GM19467 (cell line): Measurements from ENCODE around the gene RNF220.
"Not testable (repeated sequence)": the region's sequence is repeated elsewhere in the genome, so short reads cannot be mapped to it uniquely, and the experiment has no call there.

Experiments used
- ATAC-seq: cut with Tn5 transposase; IDR thresholded peaks from one replicate; pipeline ENCODE4 v1.9.1; 2021; ENCODE audit warnings: mild to moderate bottlenecking, moderate library complexity; ENCODE audit not compliant: unreplicated experiment

RNF220 gene

DNA sequence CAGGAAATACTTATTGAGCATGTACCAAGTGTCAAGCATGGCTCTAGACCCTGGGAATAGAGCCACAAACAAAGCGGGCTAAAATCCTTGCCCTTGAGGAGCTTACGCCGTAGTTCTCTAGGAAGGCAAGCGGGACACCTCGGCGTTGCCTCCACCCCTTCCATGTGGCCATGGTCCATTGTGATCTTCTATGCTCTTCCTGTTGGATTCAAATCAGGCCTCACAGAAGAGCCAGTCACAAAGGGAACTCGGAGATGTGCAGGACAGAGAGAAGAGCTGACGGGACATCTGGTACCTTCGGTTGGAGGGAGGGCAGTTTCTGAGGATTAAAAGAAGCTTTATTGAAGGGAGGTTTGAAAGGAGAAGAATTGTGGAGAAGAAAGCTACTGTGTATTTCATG lies 139.9 kb downstream of the RNF220 start:
- no peak for ATAC-seq

DNA sequence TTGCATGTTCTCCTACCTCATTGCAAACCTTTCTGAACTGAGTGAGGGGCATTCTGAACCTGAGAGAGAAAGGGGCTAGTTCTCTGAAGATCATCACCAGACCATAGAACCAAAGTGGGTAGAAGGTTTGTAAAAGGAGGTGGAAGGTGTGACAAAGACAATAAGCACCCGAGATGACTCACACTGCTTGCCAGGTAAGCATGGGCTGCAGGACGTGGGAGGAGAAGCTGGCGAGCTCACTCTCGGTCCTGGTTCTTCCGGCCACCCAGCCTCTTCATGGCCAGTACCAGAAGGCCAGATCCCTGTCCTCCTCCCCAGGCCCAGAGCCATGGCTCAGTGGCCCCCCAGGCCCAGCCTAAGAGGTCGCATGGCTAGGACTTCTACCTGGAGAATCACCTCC lies 140.9 kb downstream of the RNF220 start:
- ATAC-seq = no peak

DNA sequence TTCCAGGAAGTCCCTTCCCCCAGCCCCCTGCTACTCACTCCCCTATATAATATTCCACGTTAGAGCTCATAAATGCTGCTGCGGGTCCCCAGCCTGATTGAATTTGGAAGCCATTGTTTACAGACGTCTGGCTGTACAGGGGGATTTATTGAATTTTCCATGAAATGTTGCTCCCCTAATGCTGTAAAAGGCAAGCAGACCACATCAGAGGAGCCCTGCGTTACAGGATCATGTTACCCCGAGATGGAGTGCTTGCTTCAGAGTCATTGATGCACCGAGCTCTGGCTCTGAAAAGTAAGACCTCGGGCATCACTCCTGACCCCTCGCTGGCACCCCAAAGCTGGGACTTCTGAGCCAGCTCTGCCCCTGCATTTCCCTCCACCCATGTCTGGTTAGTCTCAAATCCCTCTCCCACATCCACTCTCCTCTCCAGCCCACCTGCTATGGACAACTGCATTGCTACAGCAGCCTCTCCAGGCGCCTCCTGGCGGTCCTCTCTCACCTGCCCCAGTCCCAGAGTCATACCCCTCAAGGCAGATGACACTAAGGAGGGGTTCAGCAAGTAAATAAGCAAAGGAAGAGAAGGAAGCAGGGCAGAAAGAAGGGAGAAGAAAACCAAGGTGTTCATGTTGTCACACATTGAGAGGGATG lies 141.5 kb downstream of the RNF220 start:
- ATAC-seq = no peak

DNA sequence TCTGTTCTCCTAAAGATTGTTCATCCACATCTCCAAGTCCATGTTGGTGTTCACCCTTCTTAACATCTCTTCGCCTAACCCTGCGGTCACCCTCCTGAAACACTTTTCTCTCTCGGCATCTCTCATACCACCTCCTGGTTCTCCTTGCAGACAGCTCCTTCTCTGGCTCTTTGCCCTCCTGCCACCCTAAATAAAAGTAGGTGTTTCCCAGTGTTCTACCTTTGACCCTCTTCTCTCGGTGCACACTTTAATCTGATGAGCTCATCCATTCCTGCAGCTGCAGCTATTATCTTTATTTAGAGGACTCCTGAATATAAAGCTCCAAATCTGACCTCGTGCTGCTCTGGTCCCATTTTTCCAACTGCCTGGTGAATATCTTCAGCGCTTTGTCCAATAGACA lies 142.3 kb downstream of the RNF220 start:
- no peak for ATAC-seq

DNA sequence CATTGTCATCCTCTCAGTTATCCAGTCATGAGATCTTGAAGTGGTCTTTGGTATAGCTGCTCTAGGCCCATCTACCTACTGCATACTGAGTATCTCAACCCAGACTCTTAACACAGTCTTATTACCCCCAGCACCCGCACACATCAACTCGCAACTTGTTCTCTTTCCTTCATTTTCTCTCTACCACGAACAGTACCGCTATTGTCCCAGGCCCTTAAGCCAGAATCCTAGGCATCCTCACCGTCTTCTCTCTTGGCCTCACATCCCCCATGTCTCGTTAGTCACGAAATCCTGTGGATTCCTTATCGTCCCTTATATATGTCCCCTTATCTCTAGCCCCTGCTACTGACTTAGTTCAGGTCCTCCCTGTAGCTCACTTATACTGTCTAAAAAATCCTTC lies 142.8 kb downstream of the RNF220 start:
- no peak for ATAC-seq

DNA sequence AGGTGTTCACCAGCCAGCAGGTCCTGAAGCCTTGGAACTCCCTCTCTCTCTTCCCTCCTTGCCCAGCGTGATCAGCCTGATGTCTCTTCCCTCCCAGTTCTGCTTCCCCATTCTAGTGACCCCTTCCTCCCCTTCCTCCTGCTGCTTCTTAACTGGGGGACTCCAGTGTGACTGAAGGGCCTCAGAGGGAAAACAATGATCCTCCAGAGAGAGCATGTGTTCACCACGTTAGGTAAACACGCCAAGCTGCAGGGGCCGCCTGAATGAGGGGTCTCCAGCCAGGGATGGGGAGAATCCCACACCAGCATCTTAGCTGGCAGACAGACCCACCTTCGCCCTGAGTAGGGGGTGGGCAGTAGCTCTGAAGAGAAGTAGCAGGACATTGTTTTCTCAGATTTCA lies 144.5 kb downstream of the RNF220 start:
- ATAC-seq = no peak

DNA sequence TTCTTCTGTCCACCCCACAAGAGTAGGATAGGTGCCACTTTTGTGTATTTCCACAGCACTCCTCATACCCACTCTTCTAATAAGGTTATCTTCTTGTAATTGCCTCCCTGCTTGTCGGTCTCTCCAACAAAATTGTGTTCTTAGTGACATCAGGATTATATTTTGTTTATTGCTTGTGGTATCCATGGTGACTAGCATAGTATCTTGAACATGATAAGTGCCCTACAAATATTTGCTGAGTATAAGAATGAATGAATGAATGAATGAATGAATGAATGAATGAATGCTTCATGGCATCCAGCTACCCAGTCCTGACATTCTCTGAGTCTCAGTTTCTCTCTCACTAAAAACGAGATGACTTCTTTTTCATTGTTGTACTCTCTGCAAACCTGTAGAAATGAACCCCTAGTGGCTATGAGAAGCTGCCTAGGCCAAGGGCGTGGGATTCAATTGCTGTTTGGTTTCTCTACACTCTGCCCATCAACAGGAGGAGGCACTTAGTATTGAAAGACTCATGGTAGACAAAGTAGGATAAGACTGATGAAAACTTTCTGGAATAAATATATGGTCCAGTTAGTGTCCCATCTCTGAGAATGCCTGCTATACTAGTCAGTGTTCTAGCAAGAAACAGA lies 148.2 kb downstream of the RNF220 start:
- ATAC-seq = no peak

DNA sequence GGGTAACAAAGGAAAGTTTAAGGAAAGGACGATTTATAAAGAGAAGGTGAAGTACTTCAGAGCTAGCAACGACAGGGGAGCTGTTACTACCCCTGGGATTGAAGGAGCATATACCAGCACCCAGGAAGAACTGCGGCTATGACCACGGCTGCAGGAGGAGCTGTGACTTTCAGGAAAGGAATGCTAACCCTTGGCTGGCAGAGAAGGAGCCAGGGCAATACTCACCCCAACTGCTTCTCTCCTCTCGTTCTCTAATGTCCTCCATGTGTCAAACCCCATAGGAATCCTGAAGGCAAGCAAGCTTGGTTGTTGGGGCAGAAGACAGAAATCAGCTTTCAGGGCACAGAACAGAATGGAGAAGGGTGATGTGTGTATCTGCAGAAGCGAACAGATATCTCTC lies 148.7 kb downstream of the RNF220 start:
- no peak for ATAC-seq

DNA sequence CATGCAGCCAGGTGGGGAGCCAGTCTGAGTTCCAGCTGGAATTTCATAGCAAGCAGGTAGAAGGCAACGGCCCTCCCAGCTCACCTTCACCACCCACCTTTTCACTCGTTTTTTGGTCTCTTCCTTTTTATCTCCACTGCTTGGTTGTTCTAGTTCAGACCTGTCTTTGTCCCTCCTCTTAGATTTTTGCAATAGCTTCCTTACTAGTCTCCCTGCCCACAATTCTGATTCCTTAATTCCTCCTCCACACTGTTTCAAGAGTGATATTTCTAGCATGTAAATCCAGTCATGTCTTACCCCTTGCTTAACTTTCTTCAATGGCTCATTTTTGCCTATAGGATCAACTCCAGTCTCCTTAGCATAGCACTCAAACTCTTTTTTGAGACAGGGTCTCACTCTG lies 149.7 kb downstream of the RNF220 start:
- ATAC-seq = no peak

DNA sequence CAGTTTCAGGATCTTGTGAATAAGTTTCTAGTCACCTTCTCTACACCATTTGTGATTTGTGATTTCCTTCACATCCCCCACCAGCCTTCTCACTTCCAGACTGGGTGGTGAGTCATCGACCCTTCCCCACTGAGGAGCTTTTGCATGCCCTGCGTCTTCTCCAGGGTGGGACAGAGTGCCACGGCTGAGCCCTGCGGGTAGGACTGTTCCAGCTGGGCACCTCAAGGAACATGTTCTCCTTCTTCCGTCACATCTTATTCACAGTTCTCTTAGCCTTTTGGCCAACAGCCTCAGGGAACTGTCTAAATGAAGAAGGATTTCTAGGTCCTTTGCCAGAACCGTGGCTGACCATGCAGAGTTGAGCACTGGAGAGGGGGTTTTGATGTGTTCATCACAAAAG lies 152.7 kb downstream of the RNF220 start:
- no peak for ATAC-seq

DNA sequence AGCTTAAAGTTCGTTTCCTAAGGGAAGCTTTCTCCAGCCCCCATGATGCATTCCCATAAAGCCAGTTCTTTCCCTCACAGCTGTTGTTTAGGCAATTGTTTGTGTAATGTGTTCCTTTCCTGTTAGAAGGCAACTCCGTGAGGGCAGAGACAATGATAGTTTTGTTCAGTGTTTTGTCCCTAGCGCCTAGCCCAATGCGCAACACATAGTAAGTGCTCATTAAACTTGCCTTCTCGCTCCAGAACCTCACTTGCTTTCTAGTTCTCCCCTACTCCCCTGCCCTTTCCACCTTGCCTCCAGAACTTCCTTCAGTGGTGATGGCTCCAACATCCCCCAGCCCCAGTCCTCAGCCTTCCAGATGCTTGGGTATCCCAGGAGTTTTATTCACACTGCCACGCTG lies 153.8 kb downstream of the RNF220 start:
- no peak for ATAC-seq

DNA sequence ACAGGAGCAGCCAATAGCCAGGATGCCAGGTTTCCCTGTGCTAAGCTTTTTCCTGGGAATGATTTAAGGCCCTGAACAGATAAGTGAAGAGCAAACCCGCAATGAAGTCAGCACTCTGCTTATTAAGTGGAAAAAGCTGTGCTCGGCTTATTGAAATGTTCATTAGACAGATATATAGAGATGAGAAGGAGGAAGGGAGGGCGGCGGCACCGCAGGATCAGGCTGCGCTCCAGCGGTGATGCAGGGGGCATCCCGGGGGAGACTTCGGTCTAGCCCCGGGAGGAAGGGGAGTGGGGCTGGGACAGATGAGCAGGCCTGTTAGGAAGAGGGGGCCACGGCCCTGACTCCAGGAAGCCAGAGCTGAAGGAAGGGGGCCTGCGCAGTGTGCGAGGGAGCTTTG lies 154.3 kb downstream of the RNF220 start:
- ATAC-seq = no peak

DNA sequence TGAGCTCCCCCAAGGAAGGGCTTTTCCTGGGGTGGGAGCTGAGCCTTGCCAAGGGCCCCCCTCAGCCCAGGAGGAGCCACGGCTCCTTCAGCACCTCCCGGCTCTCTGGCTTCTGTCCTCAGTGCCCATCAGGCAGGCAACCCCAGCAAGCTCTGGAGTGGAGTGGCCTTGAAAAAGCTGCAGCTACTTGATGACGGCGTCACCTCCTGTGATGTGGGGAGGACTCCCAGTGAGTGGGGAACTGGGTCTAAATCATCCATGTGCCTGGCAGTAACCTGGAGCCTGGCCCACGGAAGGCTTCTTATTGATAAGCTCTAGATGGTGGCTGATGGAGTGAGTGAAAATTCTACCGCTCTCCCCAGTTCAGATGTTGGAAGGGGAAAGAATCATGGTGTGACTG lies 154.9 kb downstream of the RNF220 start:
- ATAC-seq = no peak

DNA sequence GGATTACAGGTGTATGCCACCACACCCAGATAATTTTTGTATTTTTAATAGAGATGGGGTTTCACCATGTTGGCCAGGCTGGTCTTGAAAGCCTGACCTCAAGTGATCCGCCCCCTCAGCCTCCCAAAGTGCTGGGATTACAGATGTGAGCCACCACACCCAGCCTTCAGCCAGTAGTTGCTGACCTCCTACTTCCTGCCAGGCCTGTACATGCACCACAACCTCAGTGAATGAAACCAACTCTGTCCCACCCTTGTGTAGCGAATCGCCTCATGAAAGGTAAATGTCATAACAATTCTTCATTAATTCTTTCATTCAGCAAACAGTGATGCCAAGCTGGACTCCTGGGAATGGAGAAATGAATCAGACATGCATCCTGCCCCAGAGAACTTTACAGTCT lies 155.6 kb downstream of the RNF220 start:
- not testable (repeated sequence) for ATAC-seq

DNA sequence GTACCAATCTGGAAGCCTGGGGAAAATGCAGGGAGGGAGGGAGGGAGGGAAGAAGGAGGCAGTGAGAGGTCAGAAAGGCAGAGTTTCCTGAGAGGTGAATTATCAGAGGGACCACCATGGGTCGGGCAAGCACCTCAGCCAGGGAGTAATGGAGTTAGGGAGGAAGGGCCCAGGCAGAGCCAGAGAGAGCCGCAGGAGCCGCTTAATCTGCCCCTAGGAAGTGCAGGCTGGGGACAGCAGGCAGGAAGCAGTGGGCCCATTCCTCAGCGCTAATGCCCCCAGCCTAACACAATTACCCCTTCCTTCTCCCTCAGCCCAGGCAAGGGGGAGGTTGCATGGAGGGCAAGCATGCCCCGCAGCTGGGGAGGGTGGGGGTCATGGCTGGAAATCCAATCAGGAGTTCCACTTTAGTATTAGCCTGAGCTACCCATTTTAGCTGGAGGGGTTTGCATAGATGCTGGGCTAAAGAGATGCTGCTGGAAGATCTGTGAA lies 160.2 kb downstream of the RNF220 start:
- ATAC-seq = no peak

DNA sequence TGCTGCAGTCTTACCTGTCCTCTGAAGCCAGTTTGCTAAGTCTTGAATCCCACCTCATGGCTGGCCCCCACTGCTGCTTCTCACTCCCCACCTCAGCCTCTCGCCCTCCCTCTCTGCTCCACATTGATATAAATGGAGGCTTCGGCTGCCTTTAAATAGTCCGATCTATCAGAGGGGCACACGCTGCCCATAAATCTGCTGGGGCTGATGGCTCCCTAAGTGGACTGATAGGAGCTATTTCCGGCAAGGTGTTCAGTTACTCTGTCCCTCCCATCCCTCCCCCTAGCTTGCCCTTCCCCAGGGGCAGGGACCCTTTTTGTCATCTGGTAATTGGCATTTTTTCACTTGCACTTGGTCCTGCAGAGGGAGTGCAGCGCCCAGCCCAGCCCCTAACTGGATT lies 160.8 kb downstream of the RNF220 start:
- no peak for ATAC-seq

DNA sequence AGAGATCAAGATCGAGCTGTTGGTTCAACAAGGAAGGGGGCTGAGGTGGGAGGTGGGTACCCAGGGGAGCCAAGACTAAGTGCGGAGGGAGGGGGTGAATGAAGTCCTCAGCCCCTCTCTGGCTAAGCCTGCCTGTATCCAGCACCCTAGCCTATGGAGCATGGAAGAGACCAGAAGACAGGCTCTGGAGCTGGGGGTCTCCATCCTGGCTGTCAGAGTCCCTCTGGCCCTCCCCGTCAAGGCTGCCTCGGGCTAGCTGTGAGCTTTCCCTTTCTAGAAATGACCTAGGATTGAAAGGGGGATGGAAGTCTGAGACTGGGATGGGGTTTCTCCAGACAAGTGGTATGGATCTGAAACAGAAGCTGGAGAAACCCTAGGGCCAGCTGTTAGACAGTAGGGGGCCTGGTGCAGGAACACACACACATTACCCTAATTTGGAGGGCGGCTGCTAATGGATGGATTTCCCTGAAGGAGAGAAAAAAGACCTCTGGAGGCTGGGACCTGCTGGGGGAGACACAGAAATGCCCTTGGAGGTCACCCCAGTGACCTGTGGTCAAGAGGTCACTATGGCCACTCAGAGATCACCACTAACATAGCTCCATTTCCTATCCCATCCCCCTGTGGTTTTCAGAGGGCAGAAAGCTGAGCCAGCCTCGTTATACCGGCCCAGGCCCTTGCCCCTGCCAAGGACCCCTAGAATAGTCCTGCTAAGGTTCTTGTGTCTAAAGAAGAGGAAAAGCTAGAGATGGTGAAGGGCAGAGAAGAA lies 161.4 kb downstream of the RNF220 start:
- ATAC-seq = no peak

DNA sequence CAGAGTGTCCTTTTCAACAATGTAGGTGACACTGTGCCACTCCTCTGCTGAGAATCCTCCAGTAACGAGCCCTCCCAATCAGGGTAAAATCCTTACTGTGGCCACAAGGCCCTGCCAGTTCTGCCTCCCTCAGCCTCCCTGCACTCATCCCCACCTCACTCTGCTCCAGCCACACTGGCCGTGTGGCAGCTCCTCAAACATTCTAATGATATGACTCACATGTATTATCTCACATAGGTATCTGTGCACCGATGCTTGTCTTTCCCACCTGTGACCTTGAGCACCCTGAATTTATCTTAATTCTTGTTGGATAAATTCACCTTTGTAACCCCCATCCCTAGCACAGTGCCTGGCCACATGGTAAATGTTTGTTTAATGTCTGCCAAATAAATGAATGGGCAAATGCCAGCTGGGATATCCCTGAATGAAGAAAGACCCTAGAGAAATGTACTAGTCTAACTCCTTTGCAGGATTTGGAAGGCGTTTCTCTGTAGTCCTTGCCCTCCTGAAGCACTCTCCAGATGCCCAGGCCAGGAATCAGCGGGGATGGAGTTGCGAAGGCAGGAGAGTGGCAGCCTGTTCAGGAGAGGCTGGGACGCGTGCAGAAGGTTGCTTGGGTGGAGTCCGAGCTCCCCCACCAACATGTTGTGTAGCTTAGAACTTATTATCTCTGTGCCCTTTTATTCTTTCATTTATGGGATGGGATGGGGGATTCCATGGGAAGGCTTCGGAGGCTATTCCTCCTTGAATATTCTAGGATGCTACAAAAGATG lies 163.3 kb downstream of the RNF220 start:
- ATAC-seq = no peak

DNA sequence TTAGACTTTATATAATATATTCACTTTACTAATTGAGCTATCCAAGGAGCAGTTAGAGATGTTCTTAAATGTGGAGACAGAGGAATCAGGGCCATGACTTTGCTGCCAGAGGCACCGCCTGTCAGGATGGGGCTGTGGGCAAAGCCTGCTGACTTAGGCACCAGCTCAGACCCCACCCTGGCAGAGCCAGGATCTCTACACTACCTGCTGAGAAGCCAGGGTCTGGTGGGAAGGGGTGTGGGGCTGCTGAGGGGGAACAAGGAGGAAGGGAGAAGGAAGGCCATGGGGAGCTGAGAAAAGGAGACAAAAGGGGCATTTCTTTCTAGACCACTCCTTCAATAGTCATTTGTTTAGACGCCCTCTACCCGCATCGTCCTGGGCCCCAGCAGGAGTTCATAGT lies 164.4 kb downstream of the RNF220 start:
- no peak for ATAC-seq

DNA sequence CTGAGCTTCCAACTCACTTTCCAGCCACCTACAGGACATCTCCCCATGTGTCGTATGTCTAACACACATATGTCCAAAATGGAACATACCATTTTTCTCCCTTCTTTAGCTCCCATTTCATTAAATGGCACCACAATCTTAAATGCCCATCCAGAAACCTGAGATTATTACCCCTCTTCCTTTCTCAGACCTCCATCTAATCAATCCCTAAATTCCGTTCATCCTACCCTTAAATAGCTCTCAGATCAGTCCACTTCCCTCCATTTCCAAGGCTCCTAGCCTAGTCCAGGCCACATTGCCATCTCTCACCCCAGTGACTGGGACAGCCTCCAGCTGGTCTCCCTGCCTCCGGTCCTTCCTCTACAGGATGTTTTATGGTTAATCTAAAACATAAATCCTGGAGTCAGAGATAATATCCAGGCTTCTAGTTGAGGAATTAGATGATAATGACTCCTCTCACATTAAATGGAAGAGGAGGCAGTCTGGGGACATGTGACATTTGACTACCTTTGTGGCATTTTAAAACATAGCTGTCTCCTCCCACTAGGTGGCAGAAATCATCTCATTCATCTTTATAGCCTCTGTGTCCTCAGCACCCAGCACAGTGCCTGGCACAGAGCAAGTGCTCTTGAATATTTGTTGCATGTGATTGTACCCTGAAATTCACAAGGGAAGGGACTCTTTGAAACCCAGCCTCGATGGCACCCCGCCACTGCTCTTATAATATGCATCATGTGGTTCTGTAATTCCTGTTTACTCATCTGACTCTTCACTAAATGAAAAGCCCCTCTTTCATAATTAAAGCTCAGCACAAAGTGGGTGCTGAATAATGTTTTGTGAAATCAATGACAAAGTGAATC lies 166.9 kb downstream of the RNF220 start:
- ATAC-seq = no peak

DNA sequence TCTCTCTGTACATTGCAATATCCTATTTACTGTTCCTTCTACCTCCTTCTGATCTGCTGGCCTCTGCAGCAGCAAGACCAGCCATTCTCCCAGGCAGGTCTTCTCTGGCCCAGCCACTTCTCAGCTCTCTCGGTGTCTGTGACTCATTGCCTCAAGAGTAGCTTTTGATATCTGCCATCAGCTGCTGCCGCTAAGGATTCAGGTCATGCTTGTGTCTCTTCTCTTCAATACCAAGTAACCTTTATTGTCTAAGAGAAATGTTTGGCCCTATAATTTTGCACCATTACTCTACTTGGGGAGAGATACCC lies 167.5 kb downstream of the RNF220 start:
- no peak for ATAC-seq
